CD14-positive monocyte (primary cell): ENCODE results near the gene GNAT2. TPM values are rescaled to one million over a fixed set of nuclear protein-coding genes. Genes with fewer than 3 reads are reported as not detected.

ENCODE experiments used
- DNase-seq, 3 donors: peaks; one replicate each; pipeline ENCODE4 v3.0.0-alpha.2; 2011 to 2022
- H2AFZ ChIP-seq: 2 replicates; pipeline ENCODE4 v1.6.0; 2012; ENCODE audit warnings: mild to moderate bottlenecking, low read depth, low read length, inconsistent platforms; ENCODE audit not compliant: insufficient read depth, poor library complexity, severe bottlenecking
- H3K27ac ChIP-seq, 2 donors: 1 replicate in 1 of 2; 2 replicates in 1 of 2; pipeline ENCODE4 v1.5.1; 2012 to 2013; ENCODE audit warnings: low read length in 2 of 2, control low read depth in 1 of 2, inconsistent platforms in 1 of 2, low read depth in 1 of 2, mild to moderate bottlenecking in 1 of 2
- H3K27me3 ChIP-seq, 2 donors: one replicate each; pipeline versions ENCODE4 v1.6.0 to v1.6.1; 2011 to 2013; ENCODE audit warnings: low read length in 2 of 2; ENCODE audit not compliant: control insufficient read depth in 2 of 2, insufficient read depth in 2 of 2
- H3K36me3 ChIP-seq, 2 donors: replicated peaks in 1 of 2; 1 replicate in 1 of 2; 2 replicates in 1 of 2; pipeline versions ENCODE4 v1.5.1 to v1.6.1; 2012 to 2013; ENCODE audit warnings: low read length in 2 of 2, control low read depth in 1 of 2, inconsistent platforms in 1 of 2, mild to moderate bottlenecking in 1 of 2; ENCODE audit not compliant: insufficient read depth in 2 of 2, control insufficient read depth in 1 of 2
- H3K4me1 ChIP-seq, 2 donors: 1 replicate in 1 of 2; 2 replicates in 1 of 2; pipeline versions ENCODE4 v1.5.1 to v1.6.1; 2012 to 2013; ENCODE audit warnings: low read length in 2 of 2, control low read depth in 1 of 2, inconsistent platforms in 1 of 2, mild to moderate bottlenecking in 1 of 2, moderate library complexity in 1 of 2; ENCODE audit not compliant: insufficient read depth in 2 of 2, control insufficient read depth in 1 of 2
- H3K4me2 ChIP-seq: replicated peaks from 2 replicates; pipeline ENCODE3; 2012; ENCODE audit warnings: low read length, moderate library complexity, mild to moderate bottlenecking; ENCODE audit not compliant: poor library complexity, severe bottlenecking; ENCODE audit errors: extremely low read depth
- H3K4me3 ChIP-seq, 3 experiments: fragments of 200-600 bp in 1 of 3; sonication (generic) in 1 of 3; replicated peaks in 1 of 3; 1 replicate in 2 of 3; 2 replicates in 1 of 3; pipeline ENCODE4 v1.5.1; 2011 to 2013; ENCODE audit warnings: low read length in 3 of 3, mild to moderate bottlenecking in 3 of 3, control low read depth in 2 of 3, low read depth in 2 of 3, inconsistent platforms in 1 of 3, moderate library complexity in 1 of 3
- H3K79me2 ChIP-seq: 2 replicates; pipeline ENCODE4 v1.6.0; 2012; ENCODE audit warnings: mild to moderate bottlenecking, control low read depth, inconsistent platforms, low read length, moderate library complexity; ENCODE audit not compliant: insufficient read depth
- H3K9ac ChIP-seq: 2 replicates; pipeline ENCODE4 v1.6.0; 2017; ENCODE audit warnings: low read length, mild to moderate bottlenecking; ENCODE audit not compliant: insufficient read depth, poor library complexity, severe bottlenecking
- H3K9me3 ChIP-seq, 2 donors: replicated peaks in 1 of 2; 1 replicate in 1 of 2; 2 replicates in 1 of 2; pipeline versions ENCODE4 v1.5.1 to v1.6.1; 2012 to 2013; ENCODE audit warnings: low read length in 2 of 2, control low read depth in 1 of 2; ENCODE audit not compliant: control insufficient read depth in 1 of 2, insufficient read depth in 1 of 2
- H4K20me1 ChIP-seq: 2 replicates; pipeline ENCODE4 v1.6.0; 2012; ENCODE audit warnings: mild to moderate bottlenecking, low read length, control low read depth, moderate library complexity; ENCODE audit not compliant: insufficient read depth
- H3K27ac Mint-ChIP-seq, 7 donors: one replicate each; pipeline ENCODE4 v1.8.0; 2020; ENCODE audit warnings: mild to moderate bottlenecking in 7 of 7, mixed read lengths in 7 of 7, moderate library complexity in 6 of 7, inconsistent platforms in 2 of 7
- H3K27me3 Mint-ChIP-seq, 3 donors: one replicate each; pipeline ENCODE4 v1.8.0; 2021 to 2022; ENCODE audit warnings: low read depth in 3 of 3, mild to moderate bottlenecking in 3 of 3, mixed read lengths in 3 of 3, moderate library complexity in 3 of 3, inconsistent platforms in 1 of 3
- H3K36me3 Mint-ChIP-seq, 2 donors: one replicate each; pipeline ENCODE4 v1.8.0; 2020; ENCODE audit warnings: mixed read lengths in 2 of 2, inconsistent platforms in 1 of 2, mild to moderate bottlenecking in 1 of 2
- H3K4me1 Mint-ChIP-seq: one replicate; pipeline ENCODE4 v1.8.0; 2020; ENCODE audit warnings: mild to moderate bottlenecking, mixed read lengths
- H3K4me3 Mint-ChIP-seq, 2 donors: one replicate each; pipeline ENCODE4 v1.8.0; 2020; ENCODE audit warnings: mild to moderate bottlenecking in 2 of 2, mixed read lengths in 2 of 2, moderate library complexity in 1 of 2
- H3K9me3 Mint-ChIP-seq, 7 donors: one replicate each; pipeline ENCODE4 v1.8.0; 2020 to 2022; ENCODE audit warnings: mixed read lengths in 7 of 7, mild to moderate bottlenecking in 6 of 7, moderate library complexity in 6 of 7, inconsistent platforms in 2 of 7
- WGBS: methylation state at CpG from one replicate; pipeline ENCODE4 v1.1.5; 2013; ENCODE audit warnings: missing lambda C conversion rate; ENCODE audit not compliant: insufficient coverage; 5-methylcytosine and 5-hydroxymethylcytosine counted together
- intact Hi-C, 2 donors: fragments of 100-400 bp; cut with micrococcal nuclease; formaldehyde crosslinking; loops; one replicate each; pipeline versions ENCODE4 v1.15.0 to v1.15.1; 2023
- polyA plus RNA-seq, 3 donors: library from polyadenylated mRNA; depleted of rRNA in 1 of 3; unstranded in 2 of 3; stranded (reverse) in 1 of 3; fragments of 300-500 nt in 2 of 3; fragments of >200 nt in 1 of 3; fragmentation: Illumina TruSeq in 2 of 3; gene quantifications; 1 replicate in 2 of 3; 2 replicates in 1 of 3; pipeline ENCODE4 v1.2.3, GENCODE V29; 2012 to 2021
- TF ChIP-seq, protein P1 (sequence below): fragments of 200-600 bp; IDR thresholded peaks from one replicate; pipeline ENCODE4 v1.8.0; 2022; ENCODE audit warnings: antibody characterized with exemption, mild to moderate bottlenecking

Gene GNAT2
- polyA plus RNA-seq, 3 donors, result 0.05 TPM; not detected in 2

DNA sequence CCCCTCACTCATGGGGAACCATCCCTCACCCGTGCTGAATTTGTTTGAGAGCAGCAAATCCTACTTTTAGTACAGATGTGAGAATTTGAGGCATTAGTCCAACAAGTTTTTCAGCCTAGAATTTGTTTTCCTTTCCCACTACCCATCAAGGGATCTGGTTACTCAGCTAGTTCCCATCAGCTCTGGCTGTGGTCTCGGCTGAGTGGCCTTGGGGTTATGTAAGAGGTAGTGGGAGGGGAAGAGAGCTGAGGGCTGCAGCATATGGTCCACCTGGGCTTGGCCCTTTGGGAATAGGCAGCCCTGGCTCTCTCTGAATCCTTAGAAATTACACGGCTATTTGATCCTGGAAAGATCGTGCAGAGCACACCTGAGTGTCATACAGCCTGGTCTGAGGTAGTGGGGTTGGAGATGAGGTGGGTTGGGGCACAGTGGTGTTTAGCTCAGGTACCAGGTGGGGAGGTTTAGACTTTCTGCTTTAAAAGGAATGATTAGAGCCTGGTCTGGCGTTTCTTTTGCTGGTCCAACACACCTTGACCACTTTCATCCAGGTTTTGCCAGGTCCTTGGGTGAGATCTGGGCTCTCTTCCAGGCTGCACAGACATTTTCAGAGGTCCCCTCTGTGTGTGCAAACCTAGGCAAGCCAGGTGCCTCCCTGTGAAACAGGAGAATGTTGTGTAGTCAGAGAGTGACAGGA is 40.7 kb upstream of the GNAT2 start:
- Histone ChIP-seq H3K27ac (no peak overlapping the region), H4K20me1 (no peaks in the 10 kb centered on the region), H2AFZ (no peak overlapping the region), H3K4me2 (no peak overlapping the region), H3K4me1 (peaks cover 40 to 48% of the 10 kb centered on the region in 2 donors), H3K36me3 (peaks cover 0 to 3% of the 10 kb centered on the region in 2 donors), H3K4me3 (no peak overlapping the region), H3K9me3 (no peaks in the 10 kb centered on the region), H3K27me3 (no peaks in the 10 kb centered on the region), H3K9ac (no peak overlapping the region), H3K79me2 (no peaks in the 10 kb centered on the region)
- no peak overlapping the region for H3K27ac Mint-ChIP-seq
- peaks cover 2 to 6% (median 2%) of the 10 kb centered on the region in 3 donors for H3K27me3 Mint-ChIP-seq
- H3K9me3 Mint-ChIP-seq, result peaks cover 0 to 1% (median 0%) of the 10 kb centered on the region in 7 donors
- intact Hi-C loops, result no loop called here
- H3K36me3 Mint-ChIP-seq, result peaks cover 6 to 12% of the 10 kb centered on the region in 2 donors
- DNase-seq, result no peak
- no peak overlapping the region for H3K4me3 Mint-ChIP-seq
- TF ChIP-seq, protein P1, sequence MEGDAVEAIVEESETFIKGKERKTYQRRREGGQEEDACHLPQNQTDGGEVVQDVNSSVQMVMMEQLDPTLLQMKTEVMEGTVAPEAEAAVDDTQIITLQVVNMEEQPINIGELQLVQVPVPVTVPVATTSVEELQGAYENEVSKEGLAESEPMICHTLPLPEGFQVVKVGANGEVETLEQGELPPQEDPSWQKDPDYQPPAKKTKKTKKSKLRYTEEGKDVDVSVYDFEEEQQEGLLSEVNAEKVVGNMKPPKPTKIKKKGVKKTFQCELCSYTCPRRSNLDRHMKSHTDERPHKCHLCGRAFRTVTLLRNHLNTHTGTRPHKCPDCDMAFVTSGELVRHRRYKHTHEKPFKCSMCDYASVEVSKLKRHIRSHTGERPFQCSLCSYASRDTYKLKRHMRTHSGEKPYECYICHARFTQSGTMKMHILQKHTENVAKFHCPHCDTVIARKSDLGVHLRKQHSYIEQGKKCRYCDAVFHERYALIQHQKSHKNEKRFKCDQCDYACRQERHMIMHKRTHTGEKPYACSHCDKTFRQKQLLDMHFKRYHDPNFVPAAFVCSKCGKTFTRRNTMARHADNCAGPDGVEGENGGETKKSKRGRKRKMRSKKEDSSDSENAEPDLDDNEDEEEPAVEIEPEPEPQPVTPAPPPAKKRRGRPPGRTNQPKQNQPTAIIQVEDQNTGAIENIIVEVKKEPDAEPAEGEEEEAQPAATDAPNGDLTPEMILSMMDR, result no peak
- 78% methylated on average over 4 of the region's 5 CpGs for WGBS
- H3K4me1 Mint-ChIP-seq, result peaks cover 59% of the 10 kb centered on the region

DNA sequence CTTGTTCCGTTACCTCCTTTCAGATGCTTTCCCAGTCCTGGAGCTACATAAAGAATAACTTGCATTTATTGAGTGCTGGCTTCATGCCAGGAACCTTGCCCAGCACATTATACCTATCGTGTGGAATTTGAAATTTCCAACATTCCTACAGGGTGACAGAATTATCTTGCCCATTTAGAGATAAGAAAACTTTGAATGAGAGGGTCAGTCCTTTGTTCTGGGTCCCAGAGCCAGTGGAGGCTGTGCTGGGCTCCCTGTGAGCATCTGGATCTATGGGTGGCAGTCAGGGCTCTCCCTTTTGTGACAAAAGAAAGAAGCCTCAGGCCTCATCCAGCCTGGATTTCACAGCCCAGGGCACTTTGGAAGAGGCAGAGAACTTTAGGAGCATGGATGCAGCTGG is 39.7 kb upstream of the GNAT2 start:
- H3K27ac ChIP-seq, result no peak overlapping the region
- TF ChIP-seq, protein P1, result no peak
- Mint-ChIP-seq H3K27ac (no peak overlapping the region), H3K4me3 (no peak overlapping the region), H3K9me3 (peaks cover 0 to 1% (median 0%) of the 10 kb centered on the region in 7 donors), H3K36me3 (peaks cover 6 to 11% of the 10 kb centered on the region in 2 donors), H3K27me3 (peaks cover 1 to 9% (median 8%) of the 10 kb centered on the region in 3 donors), H3K4me1 (peaks cover 62% of the 10 kb centered on the region)
- intact Hi-C loops, result no loop called here
- no peak overlapping the region for H3K9ac ChIP-seq
- no peak overlapping the region for H2AFZ ChIP-seq
- H3K4me1 ChIP-seq, result peaks cover 42 to 50% of the 10 kb centered on the region in 2 donors
- H3K36me3 ChIP-seq, result peaks cover 0 to 3% of the 10 kb centered on the region in 2 donors
- H3K27me3 ChIP-seq, result no peaks in the 10 kb centered on the region
- no peak for DNase-seq
- H3K4me2 ChIP-seq, result no peak overlapping the region
- H3K4me3 ChIP-seq, result no peak overlapping the region
- H3K79me2 ChIP-seq, result no peaks in the 10 kb centered on the region
- H3K9me3 ChIP-seq, result no peaks in the 10 kb centered on the region
- H4K20me1 ChIP-seq, result no peaks in the 10 kb centered on the region
- no CpG with 5 or more reads among the region's 2 CpGs for WGBS
